H1 (cell line): Measurements from ENCODE around the gene CACNA1C. TPM values are rescaled to one million over a fixed set of nuclear protein-coding genes. Genes with fewer than 3 reads are reported as not detected.

Experiments
- E2F6 ChIP-seq: IDR thresholded peaks from 2 replicates; pipeline ENCODE4 v1.6.1; 2012; ENCODE audit warnings: inconsistent platforms
- FOSL1 ChIP-seq: IDR thresholded peaks from 2 replicates; pipeline ENCODE4 v1.6.1; 2011; ENCODE audit warnings: mild to moderate bottlenecking, low read depth, low read length, moderate library complexity; ENCODE audit not compliant: insufficient read depth
- JUND ChIP-seq: IDR thresholded peaks from 2 replicates; pipeline ENCODE4 v1.6.1; 2011; ENCODE audit warnings: mild to moderate bottlenecking, improper control_type of control experiment, low read length
- POLR2AphosphoS5 ChIP-seq: IDR thresholded peaks from 2 replicates; pipeline ENCODE4 v1.6.1; 2011; ENCODE audit warnings: low read depth, low read length
- RBBP5 ChIP-seq: IDR thresholded peaks from 2 replicates; pipeline ENCODE4 v1.7.1; 2012; ENCODE audit warnings: low read depth, mild to moderate bottlenecking, inconsistent platforms, low read length, moderate library complexity, borderline replicate concordance
- SIN3A ChIP-seq, 2 experiments: IDR thresholded peaks in 1 of 2; conservative IDR thresholded peaks in 1 of 2; 2 replicates each; pipeline ENCODE4 v1.6.1; 2011 to 2012; ENCODE audit warnings: low read length in 2 of 2, improper control_type of control experiment in 1 of 2, low read depth in 1 of 2, mild to moderate bottlenecking in 1 of 2
- SP2 ChIP-seq: IDR thresholded peaks from 2 replicates; pipeline ENCODE4 v1.6.1; 2012; ENCODE audit warnings: mild to moderate bottlenecking, low read length, inconsistent platforms
- TEAD4 ChIP-seq: IDR thresholded peaks from 2 replicates; pipeline ENCODE4 v1.6.1; 2012; ENCODE audit warnings: low read depth, low read length, inconsistent platforms, mixed read lengths
- polyA plus RNA-seq, 7 experiments: library from polyadenylated mRNA; depleted of rRNA in 3 of 7; stranded (reverse) in 5 of 7; unstranded in 2 of 7; fragments of >200 nt in 5 of 7; fragments of 200-250 nt in 2 of 7; gene quantifications; 1 replicate in 5 of 7; 2 replicates in 1 of 7; 4 replicates in 1 of 7; pipeline versions ENCODE4 v1.2.1 to v1.2.3, GENCODE V29; 2011 to 2013; ENCODE audit warnings: missing spikeins in 2 of 7, mixed read lengths in 2 of 7
- total RNA-seq: library from RNA; stranded (reverse); fragmentation: NEBNext Ultra II Directional; extraction: Animal tissue kit (Norgen Biotek cat#: 25700); gene quantifications from 2 replicates; pipeline ENCODE4 v1.2.1, GENCODE V29; 2021

CACNA1C gene
- total and polyA plus RNA-seq, 2 of the 8 experiments (the other 6 are each of a cell fraction or from before 2014, with no cell fraction given) = 1.3 TPM

- no peak for TF ChIP-seq E2F6
- no peak for TF ChIP-seq SP2
- TF ChIP-seq POLR2AphosphoS5 = no peak
- no peak for TF ChIP-seq FOSL1
- TF ChIP-seq SIN3A (conservative IDR thresholded peaks at IDR 0.05 in 1 of 2, IDR thresholded peaks at IDR 0.05 in 1 of 2; ENCODE audit: low read depth in 1 of 2, low read length in 2 of 2) = no peak
- no peak for TF ChIP-seq JUND
- no peak for TF ChIP-seq TEAD4
- TF ChIP-seq RBBP5 = no peak
Measured at GRCh38 chr12:2575245-2575644, 522.5 kb downstream of the CACNA1C start (continued).
